ENCODE data around the gene FRZB.

Gene FRZB

DNA sequence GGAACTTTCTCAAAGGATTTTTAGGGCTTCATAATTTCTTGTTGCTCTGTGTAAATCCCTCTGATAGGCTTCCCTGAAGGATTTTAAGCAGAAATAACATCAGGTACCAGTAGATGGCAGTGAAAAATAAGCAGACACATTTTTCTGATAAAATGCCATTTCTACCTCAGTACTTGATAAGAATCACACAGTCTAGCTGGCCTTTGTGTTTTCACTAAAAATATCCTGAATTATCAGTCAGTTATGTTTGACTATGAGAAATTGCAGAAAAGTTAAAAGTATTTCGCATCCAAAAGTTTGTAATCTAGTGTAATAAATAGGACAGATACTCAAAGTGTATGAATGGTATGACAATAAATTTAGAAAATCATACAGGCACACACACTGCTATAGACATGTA, 81.7 kb downstream of the FRZB start:
- peak; percentile 84 for ATAC-seq

DNA sequence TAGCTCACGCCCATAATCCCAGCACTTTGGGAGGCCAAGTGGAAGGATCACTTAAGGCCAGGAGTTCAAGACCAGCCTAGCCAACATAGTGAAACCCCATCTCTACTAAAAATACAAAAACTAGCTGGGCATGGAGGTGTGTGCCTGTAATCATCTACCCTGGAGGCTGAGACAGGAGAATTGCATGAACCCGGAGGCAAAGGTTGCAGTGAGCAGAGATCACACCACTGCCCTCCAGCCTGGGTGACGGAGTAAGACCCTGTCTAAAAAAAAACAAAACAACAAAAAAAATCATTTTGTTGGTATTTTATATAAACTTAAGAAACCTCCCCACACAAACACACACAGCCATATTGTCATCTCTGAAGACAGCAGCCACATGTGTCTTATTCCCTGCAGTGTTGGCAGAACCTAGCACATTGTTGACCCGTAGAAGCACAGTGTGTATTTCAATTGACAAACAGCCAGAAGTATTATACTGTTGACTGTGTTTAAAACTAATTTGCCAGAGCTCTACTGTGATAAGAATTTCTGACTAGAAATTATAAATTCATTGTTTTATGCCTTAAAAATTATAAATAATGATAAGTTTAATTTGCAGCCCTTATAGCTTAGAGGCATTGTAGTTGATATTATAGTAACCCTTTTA, 82.3 kb downstream of the FRZB start:
- peak; percentile 40; the same call in 2 of the 3 replicates for ATAC-seq
- TF ChIP-seq TOX (CRISPR knock-in tag; IDR thresholded peaks at IDR 0.05; ENCODE audit: borderline replicate concordance) (no peak), ZC3H10 (CRISPR knock-in tag; IDR thresholded peaks at IDR 0.05) (no peak), ZFP30 (CRISPR knock-in tag; IDR thresholded peaks at IDR 0.05) (no peak), RARB (CRISPR knock-in tag; IDR thresholded peaks at IDR 0.05) (no peak), TCF4 (CRISPR knock-in tag; IDR thresholded peaks at IDR 0.05; ENCODE audit: borderline replicate concordance) (no peak), ARNTL (CRISPR knock-in tag; IDR thresholded peaks at IDR 0.05; ENCODE audit: borderline replicate concordance, low read depth) (no peak), CSDC2 (CRISPR knock-in tag; IDR thresholded peaks at IDR 0.05) (no peak), OSR1 (CRISPR knock-in tag; IDR thresholded peaks at IDR 0.05) (no peak), ZNF8 (CRISPR knock-in tag; IDR thresholded peaks at IDR 0.05) (no peak), SNAI2 (CRISPR knock-in tag; IDR thresholded peaks at IDR 0.05) (no peak), PPARA (CRISPR knock-in tag; IDR thresholded peaks at IDR 0.05; ENCODE audit: borderline replicate concordance) (no peak)
- TF ChIP-seq, protein P1, sequence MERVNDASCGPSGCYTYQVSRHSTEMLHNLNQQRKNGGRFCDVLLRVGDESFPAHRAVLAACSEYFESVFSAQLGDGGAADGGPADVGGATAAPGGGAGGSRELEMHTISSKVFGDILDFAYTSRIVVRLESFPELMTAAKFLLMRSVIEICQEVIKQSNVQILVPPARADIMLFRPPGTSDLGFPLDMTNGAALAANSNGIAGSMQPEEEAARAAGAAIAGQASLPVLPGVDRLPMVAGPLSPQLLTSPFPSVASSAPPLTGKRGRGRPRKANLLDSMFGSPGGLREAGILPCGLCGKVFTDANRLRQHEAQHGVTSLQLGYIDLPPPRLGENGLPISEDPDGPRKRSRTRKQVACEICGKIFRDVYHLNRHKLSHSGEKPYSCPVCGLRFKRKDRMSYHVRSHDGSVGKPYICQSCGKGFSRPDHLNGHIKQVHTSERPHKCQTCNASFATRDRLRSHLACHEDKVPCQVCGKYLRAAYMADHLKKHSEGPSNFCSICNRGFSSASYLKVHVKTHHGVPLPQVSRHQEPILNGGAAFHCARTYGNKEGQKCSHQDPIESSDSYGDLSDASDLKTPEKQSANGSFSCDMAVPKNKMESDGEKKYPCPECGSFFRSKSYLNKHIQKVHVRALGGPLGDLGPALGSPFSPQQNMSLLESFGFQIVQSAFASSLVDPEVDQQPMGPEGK (CRISPR knock-in tag; IDR thresholded peaks at IDR 0.05; ENCODE audit: borderline replicate concordance): no peak
- TF ChIP-seq, protein P2, sequence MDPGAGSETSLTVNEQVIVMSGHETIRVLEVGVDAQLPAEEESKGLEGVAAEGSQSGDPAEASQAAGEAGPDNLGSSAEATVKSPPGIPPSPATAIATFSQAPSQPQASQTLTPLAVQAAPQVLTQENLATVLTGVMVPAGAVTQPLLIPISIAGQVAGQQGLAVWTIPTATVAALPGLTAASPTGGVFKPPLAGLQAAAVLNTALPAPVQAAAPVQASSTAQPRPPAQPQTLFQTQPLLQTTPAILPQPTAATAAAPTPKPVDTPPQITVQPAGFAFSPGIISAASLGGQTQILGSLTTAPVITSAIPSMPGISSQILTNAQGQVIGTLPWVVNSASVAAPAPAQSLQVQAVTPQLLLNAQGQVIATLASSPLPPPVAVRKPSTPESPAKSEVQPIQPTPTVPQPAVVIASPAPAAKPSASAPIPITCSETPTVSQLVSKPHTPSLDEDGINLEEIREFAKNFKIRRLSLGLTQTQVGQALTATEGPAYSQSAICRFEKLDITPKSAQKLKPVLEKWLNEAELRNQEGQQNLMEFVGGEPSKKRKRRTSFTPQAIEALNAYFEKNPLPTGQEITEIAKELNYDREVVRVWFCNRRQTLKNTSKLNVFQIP (CRISPR knock-in tag; IDR thresholded peaks at IDR 0.05; ENCODE audit: borderline replicate concordance, low read depth): no peak
- TF ChIP-seq, protein P3, sequence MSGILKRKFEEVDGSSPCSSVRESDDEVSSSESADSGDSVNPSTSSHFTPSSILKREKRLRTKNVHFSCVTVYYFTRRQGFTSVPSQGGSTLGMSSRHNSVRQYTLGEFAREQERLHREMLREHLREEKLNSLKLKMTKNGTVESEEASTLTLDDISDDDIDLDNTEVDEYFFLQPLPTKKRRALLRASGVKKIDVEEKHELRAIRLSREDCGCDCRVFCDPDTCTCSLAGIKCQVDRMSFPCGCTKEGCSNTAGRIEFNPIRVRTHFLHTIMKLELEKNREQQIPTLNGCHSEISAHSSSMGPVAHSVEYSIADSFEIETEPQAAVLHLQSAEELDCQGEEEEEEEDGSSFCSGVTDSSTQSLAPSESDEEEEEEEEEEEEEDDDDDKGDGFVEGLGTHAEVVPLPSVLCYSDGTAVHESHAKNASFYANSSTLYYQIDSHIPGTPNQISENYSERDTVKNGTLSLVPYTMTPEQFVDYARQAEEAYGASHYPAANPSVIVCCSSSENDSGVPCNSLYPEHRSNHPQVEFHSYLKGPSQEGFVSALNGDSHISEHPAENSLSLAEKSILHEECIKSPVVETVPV (CRISPR knock-in tag; IDR thresholded peaks at IDR 0.05): no peak
- TF ChIP-seq, protein P4, sequence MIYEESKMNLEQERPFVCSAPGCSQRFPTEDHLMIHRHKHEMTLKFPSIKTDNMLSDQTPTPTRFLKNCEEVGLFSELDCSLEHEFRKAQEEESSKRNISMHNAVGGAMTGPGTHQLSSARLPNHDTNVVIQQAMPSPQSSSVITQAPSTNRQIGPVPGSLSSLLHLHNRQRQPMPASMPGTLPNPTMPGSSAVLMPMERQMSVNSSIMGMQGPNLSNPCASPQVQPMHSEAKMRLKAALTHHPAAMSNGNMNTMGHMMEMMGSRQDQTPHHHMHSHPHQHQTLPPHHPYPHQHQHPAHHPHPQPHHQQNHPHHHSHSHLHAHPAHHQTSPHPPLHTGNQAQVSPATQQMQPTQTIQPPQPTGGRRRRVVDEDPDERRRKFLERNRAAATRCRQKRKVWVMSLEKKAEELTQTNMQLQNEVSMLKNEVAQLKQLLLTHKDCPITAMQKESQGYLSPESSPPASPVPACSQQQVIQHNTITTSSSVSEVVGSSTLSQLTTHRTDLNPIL (CRISPR knock-in tag; IDR thresholded peaks at IDR 0.05; ENCODE audit: low read depth): no peak

More for the DNA sequence above, 81.7 kb downstream of the FRZB start:
- TF ChIP-seq ZNF565 (CRISPR knock-in tag; conservative IDR thresholded peaks at IDR 0.05; ENCODE audit: low read depth): no peak
- no peak for TF ChIP-seq ZFP3 (CRISPR knock-in tag; IDR thresholded peaks at IDR 0.05)
- TF ChIP-seq GLIS3 (CRISPR knock-in tag; IDR thresholded peaks at IDR 0.05): no peak
- TF ChIP-seq, protein P2 (CRISPR knock-in tag; IDR thresholded peaks at IDR 0.05; ENCODE audit: borderline replicate concordance, low read depth): no peak
- TF ChIP-seq ZNF8 (CRISPR knock-in tag; IDR thresholded peaks at IDR 0.05): no peak
- no peak for TF ChIP-seq PPARA (CRISPR knock-in tag; IDR thresholded peaks at IDR 0.05; ENCODE audit: borderline replicate concordance)
- TF ChIP-seq, protein P1 (CRISPR knock-in tag; IDR thresholded peaks at IDR 0.05; ENCODE audit: borderline replicate concordance): no peak
- TF ChIP-seq, protein P4 (CRISPR knock-in tag; IDR thresholded peaks at IDR 0.05; ENCODE audit: low read depth): no peak
- TF ChIP-seq SNAI2 (CRISPR knock-in tag; IDR thresholded peaks at IDR 0.05): no peak
- no peak for TF ChIP-seq ISL1 (CRISPR knock-in tag; IDR thresholded peaks at IDR 0.05)
- TF ChIP-seq OSR1 (CRISPR knock-in tag; IDR thresholded peaks at IDR 0.05): no peak
- no peak for TF ChIP-seq TCF4 (CRISPR knock-in tag; IDR thresholded peaks at IDR 0.05; ENCODE audit: borderline replicate concordance)
- TF ChIP-seq, protein P5, sequence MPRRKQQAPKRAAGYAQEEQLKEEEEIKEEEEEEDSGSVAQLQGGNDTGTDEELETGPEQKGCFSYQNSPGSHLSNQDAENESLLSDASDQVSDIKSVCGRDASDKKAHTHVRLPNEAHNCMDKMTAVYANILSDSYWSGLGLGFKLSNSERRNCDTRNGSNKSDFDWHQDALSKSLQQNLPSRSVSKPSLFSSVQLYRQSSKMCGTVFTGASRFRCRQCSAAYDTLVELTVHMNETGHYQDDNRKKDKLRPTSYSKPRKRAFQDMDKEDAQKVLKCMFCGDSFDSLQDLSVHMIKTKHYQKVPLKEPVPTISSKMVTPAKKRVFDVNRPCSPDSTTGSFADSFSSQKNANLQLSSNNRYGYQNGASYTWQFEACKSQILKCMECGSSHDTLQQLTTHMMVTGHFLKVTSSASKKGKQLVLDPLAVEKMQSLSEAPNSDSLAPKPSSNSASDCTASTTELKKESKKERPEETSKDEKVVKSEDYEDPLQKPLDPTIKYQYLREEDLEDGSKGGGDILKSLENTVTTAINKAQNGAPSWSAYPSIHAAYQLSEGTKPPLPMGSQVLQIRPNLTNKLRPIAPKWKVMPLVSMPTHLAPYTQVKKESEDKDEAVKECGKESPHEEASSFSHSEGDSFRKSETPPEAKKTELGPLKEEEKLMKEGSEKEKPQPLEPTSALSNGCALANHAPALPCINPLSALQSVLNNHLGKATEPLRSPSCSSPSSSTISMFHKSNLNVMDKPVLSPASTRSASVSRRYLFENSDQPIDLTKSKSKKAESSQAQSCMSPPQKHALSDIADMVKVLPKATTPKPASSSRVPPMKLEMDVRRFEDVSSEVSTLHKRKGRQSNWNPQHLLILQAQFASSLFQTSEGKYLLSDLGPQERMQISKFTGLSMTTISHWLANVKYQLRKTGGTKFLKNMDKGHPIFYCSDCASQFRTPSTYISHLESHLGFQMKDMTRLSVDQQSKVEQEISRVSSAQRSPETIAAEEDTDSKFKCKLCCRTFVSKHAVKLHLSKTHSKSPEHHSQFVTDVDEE (CRISPR knock-in tag; IDR thresholded peaks at IDR 0.05): no peak
- TF ChIP-seq TOX (CRISPR knock-in tag; IDR thresholded peaks at IDR 0.05; ENCODE audit: borderline replicate concordance): no peak
- no peak for TF ChIP-seq BACH2 (CRISPR knock-in tag; IDR thresholded peaks at IDR 0.05; ENCODE audit: borderline replicate concordance)
- TF ChIP-seq RARB (CRISPR knock-in tag; IDR thresholded peaks at IDR 0.05): no peak

Measured in SK-N-SH treated with all-trans-retinoic acid at 6 μM for 48 hours (cell line).